Measurements from ENCODE around the gene SULT1C3.

The SULT1C3 gene

GRCh38 chr2:108239786-108240185, at the start of gene SULT1C3:
SULT1C3 (plus strand) TSS chr2:108239968; CDS start chr2:108247195, 7,227 bp downstream.
- DNase-seq = no peak

GRCh38 chr2:108193251-108193650, 46.5 kb upstream of the SULT1C3 start:
- DNase-seq = no peak

DNA sequence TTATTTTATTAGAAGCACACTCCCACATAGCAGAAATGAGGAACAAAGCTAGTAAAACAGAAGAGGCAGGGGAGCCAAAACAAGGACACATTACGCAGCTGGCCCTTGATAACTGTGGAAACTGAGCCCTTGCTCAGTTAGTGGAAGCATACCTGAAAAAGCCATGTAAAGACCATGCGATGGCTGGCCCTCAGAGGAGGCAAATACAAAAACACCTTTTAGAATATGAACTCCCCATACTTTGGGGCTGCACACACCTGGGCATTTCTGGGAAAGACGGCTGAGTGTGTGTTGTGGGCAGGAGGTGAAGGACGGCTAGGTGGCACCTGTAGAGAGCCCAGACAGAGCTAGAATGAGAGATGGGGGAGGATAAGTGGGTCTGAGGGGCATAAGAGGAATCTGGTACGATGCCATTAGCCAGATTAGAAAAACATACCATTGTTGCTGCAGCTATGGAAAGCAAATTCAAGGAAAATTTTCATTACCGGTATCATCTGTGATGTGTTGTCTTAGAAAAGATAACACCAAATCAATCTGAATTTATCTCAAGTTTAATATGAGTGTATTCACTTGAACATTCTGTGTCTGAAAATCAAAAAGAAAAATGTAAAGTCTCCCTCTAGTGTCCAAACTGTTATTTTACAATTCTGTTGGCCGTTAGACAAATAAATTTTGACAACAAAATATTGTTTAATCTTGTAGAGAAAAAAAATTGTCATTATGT, 45.2 kb upstream of the SULT1C3 start:
- no peak for DNase-seq

- no peak for DNase-seq
These were observed 44.7 kb upstream of the SULT1C3 start for GRCh38 chr2:108195133-108195439.

GRCh38 chr2:108199726-108200125, 40.0 kb upstream of the SULT1C3 start:
- DNase-seq = no peak

GRCh38 chr2:108200569-108200968, 39.2 kb upstream of the SULT1C3 start:
- DNase-seq = no peak

DNA sequence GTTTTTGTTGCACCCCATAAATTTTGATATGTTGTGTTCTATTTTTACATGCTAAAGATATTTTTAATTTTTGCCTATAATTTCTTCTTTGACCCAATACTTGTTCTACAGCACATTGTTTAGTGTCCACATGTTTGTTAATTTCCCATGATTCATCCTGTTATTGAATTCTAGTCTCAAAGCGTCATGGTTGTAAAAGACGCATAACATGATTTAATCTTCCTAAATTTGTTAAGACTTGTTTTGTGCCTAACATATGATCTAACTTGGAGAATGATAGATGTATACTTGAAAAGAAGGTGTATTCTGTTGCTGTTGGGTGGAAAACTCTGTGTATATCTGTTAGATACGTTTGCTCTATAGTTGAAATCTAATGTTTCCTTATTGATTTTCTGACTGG, 27.1 kb upstream of the SULT1C3 start:
- DNase-seq = no peak

DNA sequence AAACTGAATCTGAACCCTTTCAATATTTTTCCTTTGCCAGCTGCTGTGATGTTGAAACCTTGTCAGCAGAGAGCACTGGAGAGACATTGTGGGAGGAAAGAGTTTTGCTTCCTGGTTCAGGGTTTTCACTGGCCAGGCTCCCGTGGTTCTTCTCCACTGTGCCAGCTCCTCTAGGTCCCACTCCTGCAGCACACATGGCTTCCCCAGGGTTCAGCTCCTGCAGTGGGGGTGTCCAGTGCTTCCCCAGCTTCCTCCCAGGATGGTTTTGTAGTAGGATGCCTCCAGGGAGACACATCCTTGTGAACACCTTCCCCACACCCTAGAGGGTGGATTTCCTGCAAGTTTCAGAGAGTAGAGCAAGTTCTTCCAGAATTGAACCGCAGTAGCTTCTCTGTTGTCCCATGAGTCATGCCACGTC, 24.0 kb upstream of the SULT1C3 start:
- no peak for DNase-seq

- no peak for DNase-seq
These were observed 22.6 kb upstream of the SULT1C3 start for GRCh38 chr2:108217211-108217610.

- DNase-seq = no peak
These were observed 20.1 kb upstream of the SULT1C3 start for GRCh38 chr2:108219688-108220087.

DNA sequence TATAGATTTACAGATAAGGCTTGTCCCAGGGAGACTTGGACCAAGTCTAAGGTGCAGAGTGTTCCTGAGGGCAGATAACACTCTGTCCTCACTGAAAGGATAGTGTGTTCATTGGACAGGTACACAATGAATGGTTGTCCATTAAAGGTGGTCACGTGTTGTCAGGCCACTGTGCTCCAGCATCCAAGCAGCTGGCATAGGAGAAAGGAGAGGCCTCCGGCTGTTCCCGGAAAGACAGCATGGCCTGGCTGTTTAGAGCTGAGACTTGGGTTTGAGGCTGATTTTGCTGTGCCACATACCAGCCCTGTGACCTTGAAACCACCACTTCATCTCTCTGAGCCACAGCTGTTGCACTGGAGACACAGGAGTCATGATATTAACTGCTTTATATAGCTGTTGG, 19.6 kb upstream of the SULT1C3 start:
- no peak for DNase-seq

DNA sequence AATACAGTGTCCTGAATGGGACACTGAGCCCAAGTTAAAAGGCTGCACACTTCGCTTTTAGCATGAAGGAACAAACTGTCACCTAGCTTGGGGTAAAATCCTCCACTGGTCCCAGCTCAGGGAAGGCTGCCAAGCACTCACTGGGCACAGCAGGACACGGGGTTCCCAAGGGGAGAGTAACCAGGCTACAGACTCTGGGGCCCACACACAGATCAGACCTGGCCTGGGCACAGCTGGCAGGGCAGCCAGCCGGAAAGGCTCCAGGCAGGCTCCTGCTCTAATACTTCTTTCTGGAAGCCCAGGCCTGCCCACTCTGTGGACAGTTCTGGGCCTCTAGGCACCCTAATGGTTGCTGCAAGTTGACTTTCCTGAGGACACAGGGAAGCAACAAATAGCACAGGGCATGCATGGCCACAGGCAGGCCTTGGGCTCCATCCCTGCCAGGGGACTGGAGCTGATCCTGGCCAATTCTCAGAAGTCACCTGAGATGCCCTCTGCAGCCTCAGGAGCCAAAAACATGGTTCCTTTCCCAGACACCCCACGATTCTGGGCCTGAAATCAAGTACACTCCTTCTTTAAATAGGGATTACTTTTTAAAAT, 18.7 kb upstream of the SULT1C3 start:
- no peak for DNase-seq

- no peak for DNase-seq
These were observed 17.5 kb upstream of the SULT1C3 start for GRCh38 chr2:108222261-108222660.

GRCh38 chr2:108223573-108223972, 16.2 kb upstream of the SULT1C3 start:
- no peak for DNase-seq

DNA sequence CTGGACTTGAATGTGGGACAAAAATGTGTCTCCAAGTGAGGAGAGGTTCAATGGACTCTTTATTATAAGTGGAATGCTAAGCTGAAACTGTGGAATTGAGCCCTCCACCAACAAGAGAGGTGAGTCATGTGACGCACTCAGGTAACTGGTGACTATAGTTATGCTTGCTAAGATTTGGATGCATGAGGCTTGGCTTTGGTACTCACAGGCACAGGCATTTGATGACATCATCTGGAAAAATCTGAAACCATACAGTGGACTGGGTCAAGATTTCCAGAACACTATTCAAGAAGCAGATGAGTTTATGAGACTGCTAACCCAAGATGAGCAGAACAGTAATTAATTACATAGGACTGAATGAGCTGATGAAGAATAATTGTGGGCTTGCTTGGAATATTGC, 15.7 kb upstream of the SULT1C3 start:
- no peak for DNase-seq

DNA sequence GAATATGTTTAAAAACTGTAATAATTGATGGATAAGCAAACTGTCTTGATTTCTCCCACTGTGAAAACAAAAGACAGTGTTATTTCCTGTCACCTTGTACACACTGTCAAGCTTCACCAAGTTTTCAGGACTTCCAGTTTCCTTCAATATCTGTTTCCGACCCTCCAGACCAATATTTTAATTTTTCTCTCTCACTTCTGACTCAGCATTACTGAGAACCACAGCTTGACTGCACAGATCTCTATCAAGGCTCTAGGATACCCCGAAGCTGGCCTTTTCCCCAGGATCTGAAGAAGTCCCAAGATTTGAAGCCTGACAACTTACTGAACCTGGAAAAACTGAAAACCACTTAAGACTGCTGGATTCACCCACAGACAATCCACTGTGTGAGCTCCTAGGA, 13.2 kb upstream of the SULT1C3 start:
- no peak for DNase-seq

DNA sequence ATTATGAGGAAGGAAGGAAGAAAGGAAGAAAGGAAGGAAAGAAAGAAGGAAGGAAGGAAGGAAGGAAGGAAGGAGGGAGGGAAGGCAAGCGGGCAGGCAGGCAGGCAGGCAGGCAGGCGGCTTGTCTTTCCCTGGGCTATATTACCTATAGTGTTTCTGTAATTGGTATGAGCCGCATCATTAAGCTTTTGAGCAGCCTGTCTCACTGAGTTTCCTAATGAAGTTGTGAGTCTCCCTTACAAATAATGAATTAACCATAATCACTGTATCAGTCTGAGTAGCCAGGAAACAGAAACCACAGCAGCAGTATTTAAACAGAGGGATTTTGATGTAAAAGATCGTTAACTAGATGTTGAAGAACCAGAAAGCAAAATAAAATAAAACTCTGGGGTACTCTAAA, 11.8 kb upstream of the SULT1C3 start:
- DNase-seq = no peak

GRCh38 chr2:108228537-108228936, 11.2 kb upstream of the SULT1C3 start:
- no peak for DNase-seq

- no peak for DNase-seq
These were observed 9.9 kb upstream of the SULT1C3 start for GRCh38 chr2:108229875-108230274.

GRCh38 chr2:108235577-108235976, 4.2 kb upstream of the SULT1C3 start:
- no peak for DNase-seq

DNA sequence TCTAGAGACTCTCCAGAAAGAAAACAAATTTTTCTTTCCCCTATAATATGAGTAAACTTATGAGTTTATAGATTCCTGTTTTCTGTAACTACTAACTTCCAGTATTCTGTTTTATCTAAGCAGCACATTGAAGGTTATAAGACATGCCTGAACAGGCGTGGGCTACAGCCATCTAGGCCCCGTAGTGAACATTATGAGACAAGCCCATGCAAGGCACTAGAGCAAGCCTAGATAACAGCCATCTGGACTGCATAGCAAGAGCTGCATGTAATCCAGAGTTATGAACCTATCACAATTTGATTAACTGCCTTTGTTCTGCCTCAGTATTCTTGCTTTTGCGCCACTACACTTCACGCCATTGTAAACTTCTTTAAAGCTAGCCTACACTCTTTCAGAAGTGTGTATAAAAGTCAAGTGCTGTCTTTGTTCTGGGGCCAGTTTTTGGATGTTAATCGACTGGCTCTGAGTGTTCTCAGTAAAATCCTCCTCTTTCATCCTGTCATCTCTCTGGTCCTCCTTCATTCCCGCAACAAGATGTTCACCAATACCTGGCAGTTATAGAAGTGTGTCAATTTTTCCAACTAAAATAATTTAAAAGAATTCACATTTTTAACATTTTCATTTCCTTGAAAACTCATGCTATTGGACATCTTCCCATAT, 3.0 kb upstream of the SULT1C3 start:
- no peak for DNase-seq

GRCh38 chr2:108240966-108241365, 1.2 kb downstream of the SULT1C3 start:
- no peak for DNase-seq

DNA sequence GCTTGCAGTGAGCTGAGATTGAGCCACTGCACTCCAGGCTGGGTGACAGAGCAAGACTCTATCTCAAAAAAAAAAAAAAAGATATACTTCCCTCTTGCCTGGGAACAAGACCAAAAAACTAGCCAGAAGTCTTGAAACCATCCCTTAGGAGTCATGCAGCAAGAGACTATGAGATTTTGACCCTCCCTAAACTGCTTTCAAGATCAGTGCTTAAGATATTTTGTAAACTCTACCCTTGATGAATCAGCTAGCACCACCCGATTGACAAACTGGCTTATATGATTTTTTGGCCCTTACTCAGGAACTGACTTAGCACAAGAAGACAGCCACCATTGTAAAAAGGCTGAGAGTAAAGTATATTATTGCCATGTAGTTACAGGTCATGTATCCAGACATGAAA, 3.8 kb downstream of the SULT1C3 start:
- DNase-seq = no peak

DNA sequence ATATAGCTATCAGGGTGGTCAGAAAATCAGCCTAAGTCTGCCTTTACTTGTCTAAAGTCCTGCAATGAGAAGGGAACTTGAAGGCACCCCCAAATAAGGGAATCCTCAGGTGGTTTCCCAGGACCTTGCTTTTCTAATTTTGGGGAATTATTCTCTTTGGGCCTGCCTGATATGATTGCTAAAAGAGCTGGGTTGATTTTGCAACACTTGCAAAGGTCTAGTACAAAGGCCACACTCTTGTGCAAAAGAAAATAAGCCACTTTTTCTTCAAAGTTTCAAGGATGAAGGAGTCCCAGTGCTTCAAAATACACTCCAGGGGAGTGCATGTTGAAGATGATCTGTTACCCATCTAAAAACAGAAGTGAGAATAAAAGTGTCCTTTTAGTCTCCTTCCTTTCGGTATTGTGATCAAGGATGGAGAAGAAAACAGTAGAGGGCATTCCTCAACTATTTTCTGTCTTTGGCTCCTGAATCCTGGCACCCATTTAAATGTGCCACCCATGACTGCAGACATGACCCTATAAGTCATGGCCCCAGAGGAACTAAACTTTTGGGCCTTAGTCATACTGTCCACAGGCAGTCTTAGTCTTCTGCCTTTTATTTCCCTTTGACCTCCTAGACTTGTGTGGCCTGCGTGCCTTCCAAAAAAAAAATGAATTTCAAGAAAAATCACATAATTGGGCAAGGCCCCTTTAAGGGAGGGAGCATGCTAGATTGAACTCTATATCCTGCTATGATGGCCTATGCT, 5.1 kb downstream of the SULT1C3 start:
- DNase-seq = no peak

All from NCI-H510A (cell line).